ENCODE data around the gene DDRGK1.
A peak's percentile ranks its signal among the peaks of the same experiment; 100 is the strongest.
"Not testable (repeated sequence)": the region's sequence is repeated elsewhere in the genome, so short reads cannot be mapped to it uniquely, and the experiment has no call there.

The DDRGK1 gene

GRCh38 chr20:3156811-3157619 is 47.5 kb downstream of the DDRGK1 start:
- H3K4me3 ChIP-seq (ENCODE audit: low read length): no peak overlapping the region
- H3K9ac ChIP-seq (ENCODE audit: low read depth, low read length): 0 out of 2 replicates have a peak overlapping the region, but pooled peaks have one; percentile 21
- no peaks in the 10 kb centered on the region for H3K4me1 ChIP-seq (ENCODE audit: insufficient read depth, low read length)
- H3K27me3 ChIP-seq (ENCODE audit: insufficient read depth, low read length): no peaks in the 10 kb centered on the region
- H3K36me3 ChIP-seq (ENCODE audit: insufficient read depth, low read depth, low read length): peaks cover 23% of the 10 kb centered on the region; the same call in 1 of the 2 replicates
- no peak overlapping the region for H3K27ac ChIP-seq (ENCODE audit: low read length)
- H3K9me3 ChIP-seq (ENCODE audit: insufficient read depth, low read depth, low read length): no peaks in the 10 kb centered on the region

GRCh38 chr20:3152057-3152644 is 52.3 kb downstream of the DDRGK1 start:
- not testable (repeated sequence) for H3K4me1 ChIP-seq (ENCODE audit: insufficient read depth, low read length); H3K27me3 ChIP-seq (ENCODE audit: insufficient read depth, low read length); H3K4me3 ChIP-seq (ENCODE audit: low read length); H3K27ac ChIP-seq (ENCODE audit: low read length); H3K9me3 ChIP-seq (ENCODE audit: insufficient read depth, low read depth, low read length); H3K9ac ChIP-seq (ENCODE audit: low read depth, low read length)
- peaks cover 52% of the 10 kb centered on the region for H3K36me3 ChIP-seq (ENCODE audit: insufficient read depth, low read depth, low read length)

- peaks cover 60% of the 10 kb centered on the region for H3K36me3 ChIP-seq (ENCODE audit: insufficient read depth, low read depth, low read length)
- H3K4me3 ChIP-seq (ENCODE audit: low read length): no peak overlapping the region
- H3K4me1 ChIP-seq (ENCODE audit: insufficient read depth, low read length): no peaks in the 10 kb centered on the region
- no peak overlapping the region for H3K27ac ChIP-seq (ENCODE audit: low read length)
- H3K9ac ChIP-seq (ENCODE audit: low read depth, low read length): no peak overlapping the region
- no peaks in the 10 kb centered on the region for H3K9me3 ChIP-seq (ENCODE audit: insufficient read depth, low read depth, low read length)
- H3K27me3 ChIP-seq (ENCODE audit: insufficient read depth, low read length): no peaks in the 10 kb centered on the region
Observed at GRCh38 chr20:3150908-3151307, 53.6 kb downstream of the DDRGK1 start.

GRCh38 chr20:3146732-3147341 is 57.6 kb downstream of the DDRGK1 start:
- Histone ChIP-seq H3K27me3 (ENCODE audit: insufficient read depth, low read length) (no peaks in the 10 kb centered on the region), H3K27ac (ENCODE audit: low read length) (no peak overlapping the region), H3K9ac (ENCODE audit: low read depth, low read length) (no peak overlapping the region), H3K4me1 (ENCODE audit: insufficient read depth, low read length) (no peaks in the 10 kb centered on the region), H3K4me3 (ENCODE audit: low read length) (no peak overlapping the region), H3K9me3 (ENCODE audit: insufficient read depth, low read depth, low read length) (no peaks in the 10 kb centered on the region), H3K36me3 (ENCODE audit: insufficient read depth, low read depth, low read length) (peaks cover 37% of the 10 kb centered on the region)

GRCh38 chr20:3141757-3142156 is 62.7 kb downstream of the DDRGK1 start:
- Histone ChIP-seq H3K4me1 (ENCODE audit: insufficient read depth, low read length) (no peaks in the 10 kb centered on the region), H3K4me3 (ENCODE audit: low read length) (no peak overlapping the region), H3K27me3 (ENCODE audit: insufficient read depth, low read length) (no peaks in the 10 kb centered on the region), H3K36me3 (ENCODE audit: insufficient read depth, low read depth, low read length) (peaks cover 4% of the 10 kb centered on the region; the same call in 1 of the 2 replicates), H3K9me3 (ENCODE audit: insufficient read depth, low read depth, low read length) (no peaks in the 10 kb centered on the region), H3K27ac (ENCODE audit: low read length) (no peak overlapping the region), H3K9ac (ENCODE audit: low read depth, low read length) (no peak overlapping the region)
